Measurements from ENCODE around the gene NR2E3. TPM values are rescaled to one million over a fixed set of nuclear protein-coding genes. Genes with fewer than 3 reads are reported as not detected.

The NR2E3 gene
- total RNA-seq, 4 donors from 2014 or later, result 0.21 TPM; not detected in 3

DNA sequence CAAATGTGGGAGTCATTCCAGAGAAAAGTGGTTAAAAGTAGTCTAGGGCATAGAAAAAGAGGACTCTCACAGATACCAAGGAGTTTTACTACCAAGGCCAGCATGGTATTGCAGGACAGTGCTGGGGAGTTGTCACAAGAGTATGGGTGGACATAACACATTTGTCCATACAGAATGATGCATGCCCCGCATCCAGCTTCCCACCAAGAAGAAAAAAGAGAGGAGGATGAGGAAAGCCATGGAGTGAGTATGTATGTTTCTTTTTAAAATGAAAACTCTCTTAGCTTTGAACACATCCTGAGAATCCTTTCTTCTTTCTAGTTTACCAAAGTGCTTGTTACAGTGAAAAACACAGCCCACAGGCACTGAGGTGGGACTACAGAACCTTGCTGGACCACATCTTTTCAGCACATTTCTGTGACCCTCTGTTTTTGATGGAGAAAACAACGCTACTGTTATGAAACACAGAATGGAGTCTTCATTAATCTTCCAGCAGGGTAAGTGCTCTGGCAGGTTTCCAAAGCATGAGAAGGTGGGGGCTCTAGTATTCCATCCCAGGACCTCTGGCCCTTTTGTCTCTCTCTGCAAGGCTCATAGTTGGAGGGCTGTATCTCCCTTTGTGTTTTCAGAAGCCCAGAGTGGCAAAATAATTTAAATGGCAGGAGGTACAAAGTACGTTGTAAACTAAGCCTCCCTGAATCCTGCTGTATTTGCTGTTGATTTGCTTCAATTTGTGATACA lies 12.7 kb downstream of the NR2E3 start:
- peaks cover 5 to 98% (median 14%) of the 10 kb centered on the region in 3 donors for H3K36me3 ChIP-seq
- no peaks in the 10 kb centered on the region for H3K4me1 ChIP-seq
- H3K27ac ChIP-seq, result no peak overlapping the region
- no peak for DNase-seq (ENCODE audit: low spot score in 2 of 2)
- no peak overlapping the region for H3K4me3 ChIP-seq
- no peaks in the 10 kb centered on the region for H3K27me3 ChIP-seq
- TF ChIP-seq POLR2A (IDR thresholded peaks at IDR 0.05) (no peak), EP300 (IDR thresholded peaks at IDR 0.05) (no peak)
- TF ChIP-seq, protein P1, sequence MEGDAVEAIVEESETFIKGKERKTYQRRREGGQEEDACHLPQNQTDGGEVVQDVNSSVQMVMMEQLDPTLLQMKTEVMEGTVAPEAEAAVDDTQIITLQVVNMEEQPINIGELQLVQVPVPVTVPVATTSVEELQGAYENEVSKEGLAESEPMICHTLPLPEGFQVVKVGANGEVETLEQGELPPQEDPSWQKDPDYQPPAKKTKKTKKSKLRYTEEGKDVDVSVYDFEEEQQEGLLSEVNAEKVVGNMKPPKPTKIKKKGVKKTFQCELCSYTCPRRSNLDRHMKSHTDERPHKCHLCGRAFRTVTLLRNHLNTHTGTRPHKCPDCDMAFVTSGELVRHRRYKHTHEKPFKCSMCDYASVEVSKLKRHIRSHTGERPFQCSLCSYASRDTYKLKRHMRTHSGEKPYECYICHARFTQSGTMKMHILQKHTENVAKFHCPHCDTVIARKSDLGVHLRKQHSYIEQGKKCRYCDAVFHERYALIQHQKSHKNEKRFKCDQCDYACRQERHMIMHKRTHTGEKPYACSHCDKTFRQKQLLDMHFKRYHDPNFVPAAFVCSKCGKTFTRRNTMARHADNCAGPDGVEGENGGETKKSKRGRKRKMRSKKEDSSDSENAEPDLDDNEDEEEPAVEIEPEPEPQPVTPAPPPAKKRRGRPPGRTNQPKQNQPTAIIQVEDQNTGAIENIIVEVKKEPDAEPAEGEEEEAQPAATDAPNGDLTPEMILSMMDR (IDR thresholded peaks at IDR 0.05), result no peak
- WGBS, 2 donors, result 76 to 84% methylated on average over 3 of the region's 3 CpGs
- peaks cover 0 to 52% (median 12%) of the 10 kb centered on the region in 4 donors for H3K9me3 ChIP-seq

DNA sequence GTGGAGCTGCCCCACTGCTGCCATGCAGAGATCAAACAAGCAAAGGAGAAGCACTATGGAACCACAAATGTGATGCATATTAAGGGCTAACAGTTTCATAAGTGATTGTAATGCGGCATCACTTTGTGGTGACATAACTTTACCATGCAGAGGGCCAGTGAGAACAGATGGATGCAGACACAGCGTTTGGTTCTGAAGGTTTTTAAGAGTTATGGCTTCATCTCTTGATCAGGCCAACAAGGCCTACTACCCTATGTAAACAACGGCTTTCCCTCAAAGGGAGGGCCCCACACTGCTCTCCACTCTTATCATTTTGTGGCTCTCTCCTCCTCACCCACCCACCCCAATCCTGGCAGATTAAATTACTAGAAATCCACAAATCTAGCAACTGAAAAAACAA lies 13.4 kb downstream of the NR2E3 start:
- H3K27me3 ChIP-seq, result no peaks in the 10 kb centered on the region
- TF ChIP-seq POLR2A (IDR thresholded peaks at IDR 0.05), result no peak
- TF ChIP-seq, protein P1 (IDR thresholded peaks at IDR 0.05), result no peak
- TF ChIP-seq EP300 (IDR thresholded peaks at IDR 0.05), result no peak
- H3K4me1 ChIP-seq, result no peaks in the 10 kb centered on the region
- DNase-seq (ENCODE audit: low spot score in 2 of 2), result no peak
- no peak overlapping the region for H3K4me3 ChIP-seq
- H3K27ac ChIP-seq, result no peak overlapping the region
- peaks cover 5 to 100% (median 14%) of the 10 kb centered on the region in 3 donors for H3K36me3 ChIP-seq
- H3K9me3 ChIP-seq, result peaks cover 0 to 52% (median 12%) of the 10 kb centered on the region in 4 donors
- 69 to 78% methylated on average over 3 of the region's 3 CpGs for WGBS, 2 donors

DNA sequence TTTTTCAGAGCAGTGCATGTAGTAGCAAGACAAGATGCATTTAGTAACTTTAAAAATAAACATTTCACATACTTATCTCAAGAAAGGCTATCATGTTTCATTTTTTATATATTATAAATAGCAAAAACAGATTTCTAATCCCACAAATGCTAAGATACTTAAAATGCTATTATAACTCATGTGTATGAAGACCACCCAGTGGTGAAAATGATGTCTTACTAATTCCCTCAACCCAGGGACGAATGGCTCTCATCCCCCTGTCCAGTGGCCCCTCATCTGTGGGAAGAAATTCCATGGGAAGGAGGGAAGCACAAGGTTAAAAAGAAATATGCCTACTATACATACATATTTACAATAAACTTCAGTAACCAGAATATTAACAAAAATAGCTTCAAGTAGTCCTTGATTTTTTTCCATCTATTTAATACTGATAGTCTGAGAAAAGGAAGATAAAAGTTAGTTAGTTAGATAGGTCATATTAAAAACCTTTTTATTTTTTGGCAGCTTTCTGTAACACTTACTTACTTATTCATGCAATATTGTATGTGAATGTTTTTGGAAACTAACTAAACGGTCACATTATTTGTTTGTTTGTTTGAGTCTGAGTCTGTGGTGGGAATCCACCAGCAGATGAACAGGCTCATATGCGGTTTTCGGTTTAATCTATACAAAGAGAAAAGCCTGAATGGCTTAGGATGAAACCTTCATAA lies 14.8 kb downstream of the NR2E3 start:
- Histone ChIP-seq H3K4me3 (no peak overlapping the region), H3K27me3 (no peaks in the 10 kb centered on the region), H3K36me3 (peaks cover 5 to 100% (median 14%) of the 10 kb centered on the region in 3 donors), H3K27ac (no peak overlapping the region), H3K9me3 (peaks cover 0 to 43% (median 12%) of the 10 kb centered on the region in 4 donors), H3K4me1 (no peaks in the 10 kb centered on the region)
- 78 to 83% methylated on average over 4 of the region's 4 CpGs for WGBS, 2 donors
- no peak for DNase-seq (ENCODE audit: low spot score in 2 of 2)
- TF ChIP-seq EP300 (IDR thresholded peaks at IDR 0.05), result no peak
- TF ChIP-seq POLR2A (IDR thresholded peaks at IDR 0.05), result no peak
- TF ChIP-seq, protein P1 (IDR thresholded peaks at IDR 0.05), result no peak

DNA sequence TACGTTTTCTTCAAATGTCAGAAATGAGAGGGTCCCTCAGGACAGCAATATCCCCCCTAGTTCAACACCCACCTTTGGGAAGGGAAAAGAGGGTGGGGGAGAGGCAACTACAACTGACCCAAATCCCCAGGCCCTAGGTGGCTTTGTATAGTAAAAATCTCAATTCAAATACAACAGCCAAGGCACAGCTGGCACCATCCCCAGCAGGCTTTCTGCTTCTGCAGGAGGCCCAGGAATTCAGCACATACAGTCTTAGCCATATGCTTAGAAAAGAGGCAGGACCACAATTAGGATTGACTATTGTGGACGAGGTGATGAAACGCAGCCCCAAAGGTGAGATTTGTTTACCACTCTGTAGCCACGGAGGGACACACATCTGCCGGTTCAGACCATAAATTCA lies 15.8 kb downstream of the NR2E3 start:
- Histone ChIP-seq H3K4me1 (no peaks in the 10 kb centered on the region), H3K4me3 (no peak overlapping the region), H3K27me3 (no peaks in the 10 kb centered on the region), H3K9me3 (peaks cover 0 to 33% (median 9%) of the 10 kb centered on the region in 4 donors), H3K27ac (no peak overlapping the region), H3K36me3 (peaks cover 5 to 95% (median 14%) of the 10 kb centered on the region in 3 donors)
- WGBS, 2 donors, result 69 to 78% methylated on average over 5 of the region's 5 CpGs
- TF ChIP-seq POLR2A (IDR thresholded peaks at IDR 0.05) (no peak), EP300 (IDR thresholded peaks at IDR 0.05) (no peak)
- TF ChIP-seq, protein P1 (IDR thresholded peaks at IDR 0.05), result no peak
- no peak for DNase-seq (ENCODE audit: low spot score in 2 of 2)

DNA sequence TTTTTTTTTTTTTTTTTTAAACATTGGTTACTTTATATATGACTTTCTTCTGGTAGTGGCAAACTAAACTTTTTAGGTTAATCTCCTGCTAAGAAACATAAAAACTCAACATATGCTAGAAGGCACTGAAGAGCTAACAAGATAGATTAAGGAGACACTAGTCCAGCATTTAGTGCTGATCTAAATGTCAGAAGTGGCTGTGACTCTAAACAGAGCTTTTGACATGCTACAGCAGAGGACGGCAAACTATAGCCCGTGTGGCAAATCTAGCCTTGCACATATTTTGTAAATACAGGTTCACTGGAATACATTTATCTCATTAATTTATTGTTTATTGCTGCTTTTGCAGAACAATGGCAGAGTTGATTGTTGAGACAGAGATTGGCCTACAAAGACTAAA lies 20.6 kb downstream of the NR2E3 start:
- H3K27me3 ChIP-seq, result no peaks in the 10 kb centered on the region
- H3K4me3 ChIP-seq, result no peak overlapping the region
- TF ChIP-seq, protein P1 (IDR thresholded peaks at IDR 0.05), result no peak
- H3K27ac ChIP-seq, result no peak overlapping the region
- WGBS, 2 donors, result 82 to 90% methylated on average over 2 of the region's 2 CpGs
- no peaks in the 10 kb centered on the region for H3K9me3 ChIP-seq
- H3K4me1 ChIP-seq, result no peaks in the 10 kb centered on the region
- no peak for DNase-seq (ENCODE audit: low spot score in 2 of 2)
- H3K36me3 ChIP-seq, result peaks cover 5 to 53% (median 14%) of the 10 kb centered on the region in 3 donors
